Measurements from ENCODE around the gene SNX11. TPM values are rescaled to one million over a fixed set of nuclear protein-coding genes. Genes with fewer than 3 reads are reported as not detected.
"Not testable (repeated sequence)": the region's sequence is repeated elsewhere in the genome, so short reads cannot be mapped to it uniquely, and the experiment has no call there.

Gene SNX11, protein sequence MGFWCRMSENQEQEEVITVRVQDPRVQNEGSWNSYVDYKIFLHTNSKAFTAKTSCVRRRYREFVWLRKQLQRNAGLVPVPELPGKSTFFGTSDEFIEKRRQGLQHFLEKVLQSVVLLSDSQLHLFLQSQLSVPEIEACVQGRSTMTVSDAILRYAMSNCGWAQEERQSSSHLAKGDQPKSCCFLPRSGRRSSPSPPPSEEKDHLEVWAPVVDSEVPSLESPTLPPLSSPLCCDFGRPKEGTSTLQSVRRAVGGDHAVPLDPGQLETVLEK
- polyA plus RNA-seq (2012; ENCODE audit: missing spikeins) = 79.8 TPM

GRCh38 chr17:48107137-48108055 lies at the start of gene SNX11:
SNX11 (plus strand) TSS chr17:48107766; CDS start chr17:48112044, 4,278 bp downstream.
- peak; percentile 69 for DNase-seq (ENCODE audit: insufficient read length)
- peak; percentile 88 for FAIRE-seq
- TF ChIP-seq POLR2AphosphoS5 (IDR thresholded peaks at IDR 0.05; ENCODE audit: low read depth, low read length) (peak; percentile 59), TAF1 (IDR thresholded peaks at IDR 0.05; ENCODE audit: borderline replicate concordance, low read depth, low read length) (peak; percentile 64; the same call in 1 of the 2 replicates), POLR2A (IDR thresholded peaks at IDR 0.05; ENCODE audit: low read depth, low read length) (peak; percentile 86)

DNA sequence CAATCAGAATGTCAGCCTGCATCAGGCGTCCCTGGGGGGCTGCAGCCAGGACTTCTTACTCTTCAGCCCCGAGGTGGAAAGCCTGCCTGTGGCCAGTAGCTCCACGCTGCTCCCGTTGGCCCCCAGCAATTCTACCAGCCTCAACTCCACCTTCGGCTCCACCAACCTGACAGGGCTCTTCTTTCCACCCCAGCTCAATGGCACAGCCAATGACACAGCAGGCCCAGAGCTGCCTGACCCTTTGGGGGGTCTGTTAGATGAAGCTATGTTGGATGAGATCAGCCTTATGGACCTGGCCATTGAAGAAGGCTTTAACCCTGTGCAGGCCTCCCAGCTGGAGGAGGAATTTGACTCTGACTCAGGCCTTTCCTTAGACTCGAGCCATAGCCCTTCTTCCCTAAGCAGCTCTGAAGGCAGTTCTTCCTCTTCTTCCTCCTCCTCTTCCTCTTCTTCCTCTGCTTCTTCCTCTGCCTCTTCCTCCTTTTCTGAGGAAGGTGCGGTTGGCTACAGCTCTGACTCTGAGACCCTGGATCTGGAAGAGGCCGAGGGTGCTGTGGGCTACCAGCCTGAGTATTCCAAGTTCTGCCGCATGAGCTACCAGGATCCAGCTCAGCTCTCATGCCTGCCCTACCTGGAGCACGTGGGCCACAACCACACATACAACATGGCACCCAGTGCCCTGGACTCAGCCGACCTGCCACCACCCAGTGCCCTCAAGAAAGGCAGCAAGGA lies 49.0 kb upstream of the SNX11 start:
- no peak for FAIRE-seq
- DNase-seq (ENCODE audit: insufficient read length) = no peak
- TF ChIP-seq TAF1 (IDR thresholded peaks at IDR 0.05; ENCODE audit: borderline replicate concordance, low read depth, low read length) = no peak
- TF ChIP-seq POLR2A (IDR thresholded peaks at IDR 0.05; ENCODE audit: low read depth, low read length) = no peak
- no peak for TF ChIP-seq POLR2AphosphoS5 (IDR thresholded peaks at IDR 0.05; ENCODE audit: low read depth, low read length)

DNA sequence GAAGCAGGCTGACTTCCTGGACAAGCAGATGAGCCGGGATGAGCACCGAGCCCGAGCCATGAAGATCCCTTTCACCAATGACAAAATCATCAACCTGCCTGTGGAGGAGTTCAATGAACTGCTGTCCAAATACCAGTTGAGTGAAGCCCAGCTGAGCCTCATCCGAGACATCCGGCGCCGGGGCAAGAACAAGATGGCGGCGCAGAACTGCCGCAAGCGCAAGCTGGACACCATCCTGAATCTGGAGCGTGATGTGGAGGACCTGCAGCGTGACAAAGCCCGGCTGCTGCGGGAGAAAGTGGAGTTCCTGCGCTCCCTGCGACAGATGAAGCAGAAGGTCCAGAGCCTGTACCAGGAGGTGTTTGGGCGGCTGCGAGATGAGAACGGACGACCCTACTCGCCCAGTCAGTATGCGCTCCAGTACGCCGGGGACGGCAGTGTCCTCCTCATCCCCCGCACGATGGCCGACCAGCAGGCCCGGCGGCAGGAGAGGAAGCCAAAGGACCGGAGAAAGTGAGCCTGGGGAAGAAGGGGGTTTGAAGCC lies 48.4 kb upstream of the SNX11 start:
- TF ChIP-seq TAF1 (IDR thresholded peaks at IDR 0.05; ENCODE audit: borderline replicate concordance, low read depth, low read length) = no peak
- TF ChIP-seq POLR2AphosphoS5 (IDR thresholded peaks at IDR 0.05; ENCODE audit: low read depth, low read length) = no peak
- TF ChIP-seq POLR2A (IDR thresholded peaks at IDR 0.05; ENCODE audit: low read depth, low read length) = no peak
- DNase-seq (ENCODE audit: insufficient read length) (no peak), FAIRE-seq (no peak)

DNA sequence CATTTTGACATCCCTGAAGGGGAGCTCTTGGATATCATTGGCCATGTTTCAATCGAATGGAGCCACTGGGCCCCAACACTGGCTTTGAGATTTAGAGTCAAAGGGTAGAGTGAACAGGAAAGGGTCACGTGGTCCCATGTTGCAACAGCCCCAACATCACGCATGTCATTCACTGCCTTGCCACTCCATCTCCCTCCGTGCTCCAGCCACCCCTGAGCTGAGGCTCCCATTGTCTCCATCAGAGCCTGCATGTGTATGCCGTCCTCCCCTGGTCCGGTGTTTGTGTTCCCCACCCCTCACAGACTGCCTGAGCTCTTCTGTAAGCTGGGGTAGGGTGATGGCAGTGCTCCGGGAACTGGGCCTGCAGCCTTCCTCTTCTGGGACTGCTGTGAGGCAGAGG lies 47.3 kb upstream of the SNX11 start:
- FAIRE-seq (no peak), DNase-seq (ENCODE audit: insufficient read length) (no peak)
- TF ChIP-seq TAF1 (IDR thresholded peaks at IDR 0.05; ENCODE audit: borderline replicate concordance, low read depth, low read length) (no peak), POLR2A (IDR thresholded peaks at IDR 0.05; ENCODE audit: low read depth, low read length) (no peak), POLR2AphosphoS5 (IDR thresholded peaks at IDR 0.05; ENCODE audit: low read depth, low read length) (no peak)

GRCh38 chr17:48062273-48062672 lies 45.3 kb upstream of the SNX11 start:
- no peak for FAIRE-seq
- no peak for TF ChIP-seq POLR2AphosphoS5 (IDR thresholded peaks at IDR 0.05; ENCODE audit: low read depth, low read length)
- no peak for TF ChIP-seq POLR2A (IDR thresholded peaks at IDR 0.05; ENCODE audit: low read depth, low read length)
- TF ChIP-seq TAF1 (IDR thresholded peaks at IDR 0.05; ENCODE audit: borderline replicate concordance, low read depth, low read length) = no peak
- DNase-seq (ENCODE audit: insufficient read length) = no peak

DNA sequence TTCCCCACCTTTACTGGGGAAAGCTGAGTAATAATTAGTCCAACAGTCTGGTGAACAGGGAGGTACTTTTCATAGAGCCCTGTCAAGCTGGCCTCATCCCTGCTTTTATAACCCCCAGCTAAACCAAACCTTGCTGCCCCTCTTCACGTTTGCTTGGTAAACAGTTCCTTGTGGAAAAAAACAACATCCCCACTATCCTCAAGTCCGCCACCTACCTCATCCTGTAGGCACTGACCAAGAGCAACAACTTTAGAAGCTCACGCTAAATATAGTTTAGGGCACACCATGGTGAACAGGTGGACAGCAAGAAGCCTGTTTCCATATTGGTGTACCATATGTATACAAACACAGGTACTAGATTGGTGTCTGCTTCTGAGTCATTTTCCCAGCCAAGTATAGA lies 42.9 kb upstream of the SNX11 start:
- no peak for DNase-seq (ENCODE audit: insufficient read length)
- TF ChIP-seq POLR2A (IDR thresholded peaks at IDR 0.05; ENCODE audit: low read depth, low read length) (no peak), TAF1 (IDR thresholded peaks at IDR 0.05; ENCODE audit: borderline replicate concordance, low read depth, low read length) (no peak), POLR2AphosphoS5 (IDR thresholded peaks at IDR 0.05; ENCODE audit: low read depth, low read length) (no peak)
- no peak for FAIRE-seq

GRCh38 chr17:48066192-48066591 lies 41.4 kb upstream of the SNX11 start:
- FAIRE-seq (no peak), DNase-seq (ENCODE audit: insufficient read length) (no peak)
- TF ChIP-seq TAF1 (IDR thresholded peaks at IDR 0.05; ENCODE audit: borderline replicate concordance, low read depth, low read length) (no peak), POLR2A (IDR thresholded peaks at IDR 0.05; ENCODE audit: low read depth, low read length) (no peak), POLR2AphosphoS5 (IDR thresholded peaks at IDR 0.05; ENCODE audit: low read depth, low read length) (no peak)

GRCh38 chr17:48066656-48067055 lies 40.9 kb upstream of the SNX11 start:
- FAIRE-seq = no peak
- DNase-seq (ENCODE audit: insufficient read length) = no peak
- TF ChIP-seq POLR2A (IDR thresholded peaks at IDR 0.05; ENCODE audit: low read depth, low read length) = peak; percentile 22; the same call in 1 of the 2 replicates
- TF ChIP-seq TAF1 (IDR thresholded peaks at IDR 0.05; ENCODE audit: borderline replicate concordance, low read depth, low read length) = no peak
- TF ChIP-seq POLR2AphosphoS5 (IDR thresholded peaks at IDR 0.05; ENCODE audit: low read depth, low read length) = no peak

DNA sequence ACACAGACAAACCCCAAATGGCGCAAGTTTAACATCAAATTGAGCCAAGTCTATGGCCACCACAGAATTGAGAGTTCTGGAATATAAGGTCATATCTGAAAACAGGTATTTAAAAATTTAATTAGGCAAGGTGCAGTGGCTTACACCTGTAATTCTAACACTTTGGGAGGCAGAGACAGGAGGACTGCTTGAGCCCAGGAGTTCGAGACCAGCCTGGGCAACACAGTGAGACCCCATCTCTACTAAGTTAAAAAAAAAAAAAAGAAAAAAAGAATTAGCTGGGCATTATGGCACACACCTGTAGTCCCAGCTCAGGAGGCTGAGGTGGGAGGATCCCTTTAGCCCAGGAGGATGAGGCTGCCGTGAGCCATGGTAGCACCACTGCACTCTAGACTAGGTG lies 40.3 kb upstream of the SNX11 start:
- DNase-seq (ENCODE audit: insufficient read length) (no peak), FAIRE-seq (no peak)
- TF ChIP-seq POLR2A (IDR thresholded peaks at IDR 0.05; ENCODE audit: low read depth, low read length) = no peak
- TF ChIP-seq TAF1 (IDR thresholded peaks at IDR 0.05; ENCODE audit: borderline replicate concordance, low read depth, low read length) = no peak

DNA sequence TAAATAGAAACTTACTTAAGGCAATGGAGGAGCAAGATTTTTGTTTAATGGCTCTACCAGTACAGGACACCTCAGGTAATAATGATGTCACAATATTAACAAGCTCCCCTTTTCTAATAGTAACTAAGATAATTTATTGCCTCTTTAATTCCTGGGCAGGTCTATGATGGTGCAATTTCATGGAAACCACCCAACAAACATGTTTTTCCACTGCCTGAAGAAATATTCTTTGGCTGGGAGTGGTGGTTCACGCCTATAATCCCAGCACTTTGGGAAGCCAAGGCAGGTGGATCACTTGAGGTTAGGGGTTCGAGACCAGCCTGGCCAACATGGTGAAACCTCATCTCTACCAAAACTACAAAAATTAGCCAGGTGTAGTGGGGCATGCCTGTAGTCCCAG lies 39.8 kb upstream of the SNX11 start:
- FAIRE-seq; DNase-seq (ENCODE audit: insufficient read length): not testable (repeated sequence)

- DNase-seq (ENCODE audit: insufficient read length) (no peak), FAIRE-seq (no peak)
- TF ChIP-seq POLR2A (IDR thresholded peaks at IDR 0.05; ENCODE audit: low read depth, low read length) = no peak
- no peak for TF ChIP-seq TAF1 (IDR thresholded peaks at IDR 0.05; ENCODE audit: borderline replicate concordance, low read depth, low read length)
- no peak for TF ChIP-seq POLR2AphosphoS5 (IDR thresholded peaks at IDR 0.05; ENCODE audit: low read depth, low read length)
Observed at GRCh38 chr17:48068491-48068961, 39.0 kb upstream of the SNX11 start.
